Measurements from ENCODE around the gene LRRC40.

Gene LRRC40

DNA sequence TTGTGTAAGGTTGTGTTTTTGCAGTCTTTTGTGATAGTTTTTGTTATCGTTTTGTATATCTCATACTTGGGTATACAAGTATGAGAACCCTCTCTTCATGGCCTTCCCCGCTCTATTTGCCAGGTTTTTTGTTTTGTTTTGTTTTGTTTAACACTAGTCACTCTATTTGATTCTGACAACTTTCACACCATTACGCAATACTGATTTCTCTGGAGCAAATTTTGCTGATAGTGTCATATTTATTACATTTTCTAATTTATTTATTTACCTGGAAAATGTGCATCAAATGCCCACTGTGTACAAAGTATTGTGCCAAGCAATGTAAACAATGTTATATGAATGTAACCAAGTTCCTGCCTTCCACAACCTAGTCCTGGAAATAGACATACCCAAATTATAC is 90.1 kb downstream of the LRRC40 start:
- Histone ChIP-seq H3K27ac (ENCODE audit: extremely low read depth, low read depth, low read length) (no peak overlapping the region), H3K4me3 (ENCODE audit: low read depth, low read length) (no peak overlapping the region), H3K4me1 (ENCODE audit: control insufficient read depth, insufficient read depth, low read length) (no peaks in the 10 kb centered on the region), H3K9me3 (ENCODE audit: control insufficient read depth, insufficient read depth, low read depth, low read length) (no peaks in the 10 kb centered on the region), H3K36me3 (ENCODE audit: control insufficient read depth in 2 of 2, insufficient read depth in 1 of 2, low read length in 2 of 2) (no peaks in the 10 kb centered on the region)
- TF ChIP-seq ZNF473 (tag by site-specific recombination; IDR thresholded peaks at IDR 0.05) (no peak), ZNF184 (tag by site-specific recombination; IDR thresholded peaks at IDR 0.05) (no peak), ZNF571 (tag by site-specific recombination; IDR thresholded peaks at IDR 0.05) (no peak)
- TF ChIP-seq, protein P1, sequence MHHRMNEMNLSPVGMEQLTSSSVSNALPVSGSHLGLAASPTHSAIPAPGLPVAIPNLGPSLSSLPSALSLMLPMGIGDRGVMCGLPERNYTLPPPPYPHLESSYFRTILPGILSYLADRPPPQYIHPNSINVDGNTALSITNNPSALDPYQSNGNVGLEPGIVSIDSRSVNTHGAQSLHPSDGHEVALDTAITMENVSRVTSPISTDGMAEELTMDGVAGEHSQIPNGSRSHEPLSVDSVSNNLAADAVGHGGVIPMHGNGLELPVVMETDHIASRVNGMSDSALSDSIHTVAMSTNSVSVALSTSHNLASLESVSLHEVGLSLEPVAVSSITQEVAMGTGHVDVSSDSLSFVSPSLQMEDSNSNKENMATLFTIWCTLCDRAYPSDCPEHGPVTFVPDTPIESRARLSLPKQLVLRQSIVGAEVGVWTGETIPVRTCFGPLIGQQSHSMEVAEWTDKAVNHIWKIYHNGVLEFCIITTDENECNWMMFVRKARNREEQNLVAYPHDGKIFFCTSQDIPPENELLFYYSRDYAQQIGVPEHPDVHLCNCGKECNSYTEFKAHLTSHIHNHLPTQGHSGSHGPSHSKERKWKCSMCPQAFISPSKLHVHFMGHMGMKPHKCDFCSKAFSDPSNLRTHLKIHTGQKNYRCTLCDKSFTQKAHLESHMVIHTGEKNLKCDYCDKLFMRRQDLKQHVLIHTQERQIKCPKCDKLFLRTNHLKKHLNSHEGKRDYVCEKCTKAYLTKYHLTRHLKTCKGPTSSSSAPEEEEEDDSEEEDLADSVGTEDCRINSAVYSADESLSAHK (tag by site-specific recombination; IDR thresholded peaks at IDR 0.05) = no peak
- POLR2A ChIA-PET = no interaction called here
- CTCF ChIA-PET = no interaction called here

DNA sequence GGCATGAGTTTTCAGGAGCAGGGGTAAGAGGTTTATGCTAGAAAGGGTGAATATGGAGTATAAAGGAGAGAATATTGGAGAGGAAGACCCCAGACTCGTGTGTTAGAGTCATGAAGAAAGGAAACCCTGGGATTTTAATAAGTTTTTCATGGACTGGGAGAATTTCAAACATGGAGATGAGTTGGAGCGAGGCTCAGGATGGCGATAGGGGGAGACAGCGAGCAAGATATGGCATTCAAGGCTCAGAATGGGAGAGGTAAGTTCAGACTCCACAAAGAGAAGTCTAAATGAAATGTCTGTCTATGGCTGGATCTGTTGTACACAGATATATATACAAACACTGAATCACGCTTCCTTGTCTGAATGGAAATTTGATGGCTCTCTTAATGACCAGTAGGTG is 92.5 kb downstream of the LRRC40 start:
- Histone ChIP-seq H3K36me3 (ENCODE audit: control insufficient read depth in 2 of 2, insufficient read depth in 1 of 2, low read length in 2 of 2) (no peaks in the 10 kb centered on the region), H3K27ac (ENCODE audit: extremely low read depth, low read depth, low read length) (no peak overlapping the region), H3K4me3 (ENCODE audit: low read depth, low read length) (no peak overlapping the region), H3K9me3 (ENCODE audit: control insufficient read depth, insufficient read depth, low read depth, low read length) (no peaks in the 10 kb centered on the region), H3K4me1 (ENCODE audit: control insufficient read depth, insufficient read depth, low read length) (no peaks in the 10 kb centered on the region)
- CTCF ChIA-PET = interaction anchor here (0.7 to 2.0 kb wide), 4 partner anchors 9 to 103 kb away, joined by 3 to 9 read pairs (median 4); no protein-coding TSS in a partner anchor
- POLR2A ChIA-PET = no interaction called here
- TF ChIP-seq FEZF1 (tag by site-specific recombination; IDR thresholded peaks at IDR 0.05) = no peak
- no peak for TF ChIP-seq ZNF785 (tag by site-specific recombination; IDR thresholded peaks at IDR 0.05)

DNA sequence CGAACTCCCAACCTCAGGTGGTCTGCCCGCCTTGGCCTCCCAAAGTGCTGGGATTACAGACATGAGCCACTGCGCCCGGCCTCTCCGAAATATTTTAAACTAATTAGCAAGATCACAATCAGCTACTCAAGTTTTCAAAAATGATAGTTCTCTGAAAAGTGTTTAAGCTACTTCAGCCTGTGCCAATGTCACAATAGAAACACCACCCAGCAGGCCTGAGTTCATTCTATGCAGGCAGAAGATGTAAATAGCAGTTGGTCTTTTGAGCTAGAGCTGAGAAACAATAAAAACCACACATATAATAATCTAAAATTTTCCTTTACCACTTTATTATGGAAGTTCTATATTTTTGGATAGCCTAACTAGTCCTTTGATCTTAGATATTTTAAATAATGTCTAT is 96.1 kb downstream of the LRRC40 start:
- TF ChIP-seq ZNF2 (tag by site-specific recombination; IDR thresholded peaks at IDR 0.05) (no peak), ZNF571 (tag by site-specific recombination; IDR thresholded peaks at IDR 0.05) (no peak), ZNF837 (tag by site-specific recombination; IDR thresholded peaks at IDR 0.05) (no peak), GLIS1 (tag by site-specific recombination; IDR thresholded peaks at IDR 0.05) (no peak), HOXC10 (CRISPR knock-in tag; IDR thresholded peaks at IDR 0.05) (no peak), ZNF366 (tag by site-specific recombination; conservative IDR thresholded peaks at IDR 0.05) (no peak), ZNF555 (tag by site-specific recombination; conservative IDR thresholded peaks at IDR 0.05) (no peak), ZNF664 (tag by site-specific recombination; IDR thresholded peaks at IDR 0.05) (no peak), ZNF677 (tag by site-specific recombination; IDR thresholded peaks at IDR 0.05) (no peak), KLF10 (tag by site-specific recombination; IDR thresholded peaks at IDR 0.05) (no peak), KLF1 (tag by site-specific recombination; IDR thresholded peaks at IDR 0.05) (no peak), ZNF660 (tag by site-specific recombination; IDR thresholded peaks at IDR 0.05) (no peak), ZNF221 (tag by site-specific recombination; IDR thresholded peaks at IDR 0.05; ENCODE audit: borderline replicate concordance) (no peak), ZNF561 (tag by site-specific recombination; IDR thresholded peaks at IDR 0.05; ENCODE audit: borderline replicate concordance) (no peak)
- TF ChIP-seq, protein P2, sequence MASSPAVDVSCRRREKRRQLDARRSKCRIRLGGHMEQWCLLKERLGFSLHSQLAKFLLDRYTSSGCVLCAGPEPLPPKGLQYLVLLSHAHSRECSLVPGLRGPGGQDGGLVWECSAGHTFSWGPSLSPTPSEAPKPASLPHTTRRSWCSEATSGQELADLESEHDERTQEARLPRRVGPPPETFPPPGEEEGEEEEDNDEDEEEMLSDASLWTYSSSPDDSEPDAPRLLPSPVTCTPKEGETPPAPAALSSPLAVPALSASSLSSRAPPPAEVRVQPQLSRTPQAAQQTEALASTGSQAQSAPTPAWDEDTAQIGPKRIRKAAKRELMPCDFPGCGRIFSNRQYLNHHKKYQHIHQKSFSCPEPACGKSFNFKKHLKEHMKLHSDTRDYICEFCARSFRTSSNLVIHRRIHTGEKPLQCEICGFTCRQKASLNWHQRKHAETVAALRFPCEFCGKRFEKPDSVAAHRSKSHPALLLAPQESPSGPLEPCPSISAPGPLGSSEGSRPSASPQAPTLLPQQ (tag by site-specific recombination; IDR thresholded peaks at IDR 0.05) = no peak
- TF ChIP-seq, protein P3, sequence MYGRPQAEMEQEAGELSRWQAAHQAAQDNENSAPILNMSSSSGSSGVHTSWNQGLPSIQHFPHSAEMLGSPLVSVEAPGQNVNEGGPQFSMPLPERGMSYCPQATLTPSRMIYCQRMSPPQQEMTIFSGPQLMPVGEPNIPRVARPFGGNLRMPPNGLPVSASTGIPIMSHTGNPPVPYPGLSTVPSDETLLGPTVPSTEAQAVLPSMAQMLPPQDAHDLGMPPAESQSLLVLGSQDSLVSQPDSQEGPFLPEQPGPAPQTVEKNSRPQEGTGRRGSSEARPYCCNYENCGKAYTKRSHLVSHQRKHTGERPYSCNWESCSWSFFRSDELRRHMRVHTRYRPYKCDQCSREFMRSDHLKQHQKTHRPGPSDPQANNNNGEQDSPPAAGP (tag by site-specific recombination; IDR thresholded peaks at IDR 0.05) = no peak
- TF ChIP-seq, protein P4, sequence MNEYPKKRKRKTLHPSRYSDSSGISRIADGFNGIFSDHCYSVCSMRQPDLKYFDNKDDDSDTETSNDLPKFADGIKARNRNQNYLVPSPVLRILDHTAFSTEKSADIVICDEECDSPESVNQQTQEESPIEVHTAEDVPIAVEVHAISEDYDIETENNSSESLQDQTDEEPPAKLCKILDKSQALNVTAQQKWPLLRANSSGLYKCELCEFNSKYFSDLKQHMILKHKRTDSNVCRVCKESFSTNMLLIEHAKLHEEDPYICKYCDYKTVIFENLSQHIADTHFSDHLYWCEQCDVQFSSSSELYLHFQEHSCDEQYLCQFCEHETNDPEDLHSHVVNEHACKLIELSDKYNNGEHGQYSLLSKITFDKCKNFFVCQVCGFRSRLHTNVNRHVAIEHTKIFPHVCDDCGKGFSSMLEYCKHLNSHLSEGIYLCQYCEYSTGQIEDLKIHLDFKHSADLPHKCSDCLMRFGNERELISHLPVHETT (tag by site-specific recombination; IDR thresholded peaks at IDR 0.05) = no peak
- H3K4me3 ChIP-seq (ENCODE audit: low read depth, low read length) = no peak overlapping the region
- no peaks in the 10 kb centered on the region for H3K4me1 ChIP-seq (ENCODE audit: control insufficient read depth, insufficient read depth, low read length)
- no peak overlapping the region for H3K27ac ChIP-seq (ENCODE audit: extremely low read depth, low read depth, low read length)
- no peaks in the 10 kb centered on the region for H3K36me3 ChIP-seq (ENCODE audit: control insufficient read depth in 2 of 2, insufficient read depth in 1 of 2, low read length in 2 of 2)
- POLR2A ChIA-PET = no interaction called here
- no peaks in the 10 kb centered on the region for H3K9me3 ChIP-seq (ENCODE audit: control insufficient read depth, insufficient read depth, low read depth, low read length)
- CTCF ChIA-PET = interaction anchor here (0.6 kb wide), 1 partner anchor 332 kb away, joined by 4 read pairs; no protein-coding TSS in a partner anchor

All from HEK293 (cell line).